Measurements from ENCODE around the gene CCDC194.

Gene CCDC194

GRCh38 chr19:17394891-17395415, 957 bp upstream of the CCDC194 start (continued):
- TF ChIP-seq PRDM4 (tag by site-specific recombination; IDR thresholded peaks at IDR 0.05) (peak; percentile 13; the same call in 1 of the 2 replicates), PRDM10 (tag by site-specific recombination; IDR thresholded peaks at IDR 0.05) (peak; percentile 54), ZBTB20 (tag by site-specific recombination; IDR thresholded peaks at IDR 0.05) (0 out of 2 replicates have a peak, but pooled peaks have one; percentile 30), KLF9 (tag by site-specific recombination; IDR thresholded peaks at IDR 0.05; ENCODE audit: low read depth) (0 out of 2 replicates have a peak, but pooled peaks have one; percentile 26), ZNF324 (tag by site-specific recombination; IDR thresholded peaks at IDR 0.05) (peak; percentile 62), SCRT2 (tag by site-specific recombination; IDR thresholded peaks at IDR 0.05) (peak; percentile 56), INSM2 (tag by site-specific recombination; IDR thresholded peaks at IDR 0.05) (peak; percentile 46; the same call in 1 of the 2 replicates), ZNF366 (tag by site-specific recombination; conservative IDR thresholded peaks at IDR 0.05) (peak; percentile 89), ZNF174 (tag by site-specific recombination; IDR thresholded peaks at IDR 0.05) (no peak), ZNF701 (tag by site-specific recombination; IDR thresholded peaks at IDR 0.05) (no peak), ZNF16 (tag by site-specific recombination; IDR thresholded peaks at IDR 0.05; ENCODE audit: low read depth) (no peak), ZNF623 (tag by site-specific recombination; IDR thresholded peaks at IDR 0.05) (peak; percentile 16; the same call in 1 of the 2 replicates), ZFP3 (tag by site-specific recombination; IDR thresholded peaks at IDR 0.05; ENCODE audit: low read depth) (no peak), ZNF433 (tag by site-specific recombination; IDR thresholded peaks at IDR 0.05; ENCODE audit: low read depth) (no peak), ZNF341 (tag by site-specific recombination; IDR thresholded peaks at IDR 0.05; ENCODE audit: low read depth) (peak; percentile 82), BCL11B (tag by site-specific recombination; IDR thresholded peaks at IDR 0.05; ENCODE audit: low read depth) (peak; percentile 39; the same call in 1 of the 2 replicates), ZNF621 (tag by site-specific recombination; IDR thresholded peaks at IDR 0.05) (no peak), ZNF423 (tag by site-specific recombination; IDR thresholded peaks at IDR 0.05) (no peak), ZBTB17 (tag by site-specific recombination; IDR thresholded peaks at IDR 0.05) (peak; percentile 47; the same call in 1 of the 2 replicates), ZNF707 (tag by site-specific recombination; IDR thresholded peaks at IDR 0.05) (no peak), ZNF792 (tag by site-specific recombination; IDR thresholded peaks at IDR 0.05) (peak; percentile 27; the same call in 1 of the 2 replicates), ZNF501 (tag by site-specific recombination; IDR thresholded peaks at IDR 0.05) (peak; percentile 83), ZFP37 (tag by site-specific recombination; IDR thresholded peaks at IDR 0.05) (no peak; the same call in 1 of the 2 replicates), ZBTB48 (tag by site-specific recombination; IDR thresholded peaks at IDR 0.05) (peak; percentile 44; the same call in 1 of the 2 replicates), HIC1 (tag by site-specific recombination; IDR thresholded peaks at IDR 0.05) (0 out of 2 replicates have a peak, but pooled peaks have one; percentile 34), ZNF530 (tag by site-specific recombination; IDR thresholded peaks at IDR 0.05; ENCODE audit: low read depth) (no peak), CTCF (tag by site-specific recombination; IDR thresholded peaks at IDR 0.05) (peak; percentile 91), SP2 (tag by site-specific recombination; IDR thresholded peaks at IDR 0.05) (peak; percentile 82), SP7 (tag by site-specific recombination; IDR thresholded peaks at IDR 0.05) (peak; percentile 78)
